Progenitor cell of endocrine pancreas (in vitro differentiated cells): ENCODE data around the gene NRCAM. TPM values are rescaled to one million over a fixed set of nuclear protein-coding genes. Genes with fewer than 3 reads are reported as not detected.

Experiments used
- DNase-seq: peaks from one replicate; pipeline ENCODE4 v3.0.0; 2021; ENCODE audit warnings: low spot score; ENCODE audit not compliant: unreplicated experiment
- H3K27ac Mint-ChIP-seq: 2 replicates; pipeline ENCODE4 v1.8.0; 2021; ENCODE audit warnings: mild to moderate bottlenecking, moderate library complexity, mixed read lengths
- H3K27me3 Mint-ChIP-seq: 2 replicates; pipeline ENCODE4 v1.8.0; 2021; ENCODE audit warnings: mixed read lengths
- H3K36me3 Mint-ChIP-seq: 2 replicates; pipeline ENCODE4 v1.8.0; 2022; ENCODE audit warnings: mixed read lengths; ENCODE audit not compliant: insufficient read depth
- H3K4me1 Mint-ChIP-seq: 2 replicates; pipeline ENCODE4 v1.8.0; 2021; ENCODE audit warnings: low read depth, mixed read lengths
- H3K4me3 Mint-ChIP-seq: 2 replicates; pipeline ENCODE4 v1.8.0; 2021; ENCODE audit warnings: low read depth, mild to moderate bottlenecking, moderate library complexity, mixed read lengths
- H3K9me3 Mint-ChIP-seq: 2 replicates; pipeline ENCODE4 v1.8.0; 2021; ENCODE audit warnings: low read depth, mixed read lengths
- total RNA-seq: library from RNA; stranded (reverse); gene quantifications from 2 replicates; pipeline ENCODE4 v1.2.1, GENCODE V29; 2021
- TF ChIP-seq, protein P1 (sequence below): fragments of 200-600 bp; sonication (generic); IDR thresholded peaks from one replicate; pipeline ENCODE4 v1.5.0; 2021; ENCODE audit warnings: antibody characterized with exemption, mild to moderate bottlenecking; ENCODE audit not compliant: unreplicated experiment

NRCAM gene
- total RNA-seq, 1 donor from 2014 or later, result 19.9 TPM

DNA sequence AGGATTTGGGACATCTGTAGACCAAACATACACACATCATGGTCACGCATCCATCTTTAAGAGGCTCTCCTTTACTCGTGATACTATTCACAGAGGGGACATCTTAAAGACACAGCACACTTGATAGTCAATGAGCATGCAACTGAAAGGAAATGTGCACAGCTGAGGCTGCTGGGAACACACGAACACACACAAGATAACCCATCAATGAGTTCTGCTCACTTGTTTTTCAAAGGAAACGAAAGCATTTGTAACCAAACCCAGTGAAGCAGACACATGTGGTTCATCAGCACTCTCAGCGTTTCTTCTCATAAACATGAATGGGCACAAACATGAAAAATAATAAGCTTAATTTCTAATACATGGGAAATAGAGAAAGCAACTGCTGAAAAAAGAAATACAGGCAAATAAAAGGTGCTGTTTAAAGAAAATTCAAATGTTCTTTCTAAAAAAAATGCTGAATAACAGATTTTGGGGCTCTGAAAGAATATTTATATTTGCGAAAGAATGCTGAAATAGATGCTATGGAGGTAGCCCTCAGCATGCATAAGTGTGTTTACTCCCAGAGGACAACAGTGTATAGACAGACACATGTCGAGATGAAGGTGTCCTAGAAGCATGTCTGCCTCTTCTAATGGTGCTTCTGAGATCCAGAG is 266.4 kb downstream of the NRCAM start:
- no peak for DNase-seq
- Mint-ChIP-seq H3K4me3 (no peak overlapping the region), H3K27me3 (no peaks in the 10 kb centered on the region), H3K27ac (no peak overlapping the region), H3K9me3 (peaks cover 4% of the 10 kb centered on the region), H3K4me1 (no peaks in the 10 kb centered on the region), H3K36me3 (peaks cover 6% of the 10 kb centered on the region)
- TF ChIP-seq, protein P1, sequence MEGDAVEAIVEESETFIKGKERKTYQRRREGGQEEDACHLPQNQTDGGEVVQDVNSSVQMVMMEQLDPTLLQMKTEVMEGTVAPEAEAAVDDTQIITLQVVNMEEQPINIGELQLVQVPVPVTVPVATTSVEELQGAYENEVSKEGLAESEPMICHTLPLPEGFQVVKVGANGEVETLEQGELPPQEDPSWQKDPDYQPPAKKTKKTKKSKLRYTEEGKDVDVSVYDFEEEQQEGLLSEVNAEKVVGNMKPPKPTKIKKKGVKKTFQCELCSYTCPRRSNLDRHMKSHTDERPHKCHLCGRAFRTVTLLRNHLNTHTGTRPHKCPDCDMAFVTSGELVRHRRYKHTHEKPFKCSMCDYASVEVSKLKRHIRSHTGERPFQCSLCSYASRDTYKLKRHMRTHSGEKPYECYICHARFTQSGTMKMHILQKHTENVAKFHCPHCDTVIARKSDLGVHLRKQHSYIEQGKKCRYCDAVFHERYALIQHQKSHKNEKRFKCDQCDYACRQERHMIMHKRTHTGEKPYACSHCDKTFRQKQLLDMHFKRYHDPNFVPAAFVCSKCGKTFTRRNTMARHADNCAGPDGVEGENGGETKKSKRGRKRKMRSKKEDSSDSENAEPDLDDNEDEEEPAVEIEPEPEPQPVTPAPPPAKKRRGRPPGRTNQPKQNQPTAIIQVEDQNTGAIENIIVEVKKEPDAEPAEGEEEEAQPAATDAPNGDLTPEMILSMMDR, result no peak

DNA sequence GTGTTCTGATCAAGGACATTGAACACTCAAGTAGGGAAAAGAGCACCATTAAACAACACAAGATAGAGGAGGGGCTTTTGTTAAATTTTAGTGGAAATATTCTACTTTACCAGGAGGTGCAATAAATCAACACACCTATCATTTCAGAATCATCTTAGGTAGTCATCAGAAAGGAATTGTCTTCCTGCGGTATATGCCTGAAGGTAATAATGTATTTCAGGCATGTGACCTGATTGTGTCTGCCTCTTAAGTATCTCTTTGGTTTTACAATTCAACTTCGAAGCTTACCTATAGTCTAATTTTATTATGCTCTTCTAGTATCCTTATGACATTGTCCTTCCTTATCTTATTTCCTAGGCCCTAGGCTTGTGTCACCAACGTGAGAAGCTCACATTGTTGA is 267.5 kb downstream of the NRCAM start:
- Mint-ChIP-seq H3K9me3 (peaks cover 4% of the 10 kb centered on the region), H3K4me3 (no peak overlapping the region), H3K27ac (no peak overlapping the region), H3K36me3 (peaks cover 5% of the 10 kb centered on the region), H3K4me1 (no peaks in the 10 kb centered on the region), H3K27me3 (no peaks in the 10 kb centered on the region)
- TF ChIP-seq, protein P1, result no peak
- no peak for DNase-seq

DNA sequence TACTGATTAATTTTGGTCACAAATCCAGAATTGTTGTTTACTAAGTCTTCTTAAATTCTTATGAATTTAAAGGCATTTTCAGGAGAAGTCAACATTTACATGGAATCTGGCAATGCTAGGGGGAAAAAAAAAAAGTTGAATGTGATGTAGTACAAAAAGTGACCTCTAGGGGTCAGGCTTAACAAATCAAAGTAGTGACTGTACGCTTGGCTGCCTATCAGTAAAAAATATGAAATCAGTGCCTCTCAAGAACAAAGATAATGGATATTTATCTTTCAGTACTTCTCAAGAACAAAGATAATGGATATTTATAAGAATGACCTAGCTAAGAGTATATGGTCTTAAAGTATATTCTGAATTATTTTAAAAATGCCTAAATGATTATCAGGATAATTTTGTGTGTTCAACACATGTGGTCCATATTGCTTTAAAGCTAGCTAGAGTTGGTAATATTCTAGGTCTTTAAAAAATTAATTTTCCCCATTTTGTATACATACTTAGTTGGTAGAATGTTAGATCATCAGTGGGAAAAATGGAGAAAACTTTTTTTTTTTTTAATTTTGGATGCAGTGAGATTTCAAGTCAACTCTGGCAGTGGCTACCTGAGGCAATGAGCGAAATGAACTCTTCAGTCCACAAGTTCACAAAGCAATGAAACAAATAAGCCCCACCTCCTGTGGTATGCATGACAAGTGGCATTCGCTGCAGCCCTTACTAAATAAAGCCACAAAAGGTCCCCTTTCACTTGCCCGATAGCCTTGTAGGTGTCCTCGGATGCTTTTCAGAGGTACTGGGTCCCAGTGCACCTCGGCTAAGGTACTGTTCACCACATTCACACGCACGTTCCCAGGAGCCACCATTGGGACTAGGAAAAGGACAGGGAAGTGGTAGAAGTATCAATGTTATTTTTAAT is 274.9 kb downstream of the NRCAM start:
- no peak for DNase-seq
- H3K27ac Mint-ChIP-seq, result no peak overlapping the region
- no peak overlapping the region for H3K4me3 Mint-ChIP-seq
- H3K36me3 Mint-ChIP-seq, result no peaks in the 10 kb centered on the region
- H3K9me3 Mint-ChIP-seq, result no peaks in the 10 kb centered on the region
- H3K27me3 Mint-ChIP-seq, result no peaks in the 10 kb centered on the region
- H3K4me1 Mint-ChIP-seq, result no peaks in the 10 kb centered on the region
- TF ChIP-seq, protein P1, result peak; percentile 89

DNA sequence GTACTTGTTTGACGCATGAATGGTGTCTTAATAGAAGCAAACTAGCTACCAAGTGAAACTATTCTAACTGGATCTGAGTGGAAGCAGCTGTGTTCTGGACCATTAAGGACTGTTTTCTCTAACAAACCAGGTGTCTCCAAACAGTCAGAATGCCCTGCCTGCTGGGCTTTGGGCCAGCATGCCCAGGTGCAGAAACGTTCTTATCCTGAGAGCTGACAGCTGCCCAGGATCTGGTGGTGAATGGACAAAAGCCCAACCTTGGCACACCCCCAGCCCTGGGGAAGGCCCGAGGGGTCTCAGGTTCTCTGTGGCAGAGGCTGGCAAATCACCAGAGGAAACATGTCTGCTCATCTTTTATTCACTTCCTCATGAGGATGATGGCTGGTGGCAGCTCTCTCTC is 277.8 kb downstream of the NRCAM start:
- H3K9me3 Mint-ChIP-seq, result no peaks in the 10 kb centered on the region

DNA sequence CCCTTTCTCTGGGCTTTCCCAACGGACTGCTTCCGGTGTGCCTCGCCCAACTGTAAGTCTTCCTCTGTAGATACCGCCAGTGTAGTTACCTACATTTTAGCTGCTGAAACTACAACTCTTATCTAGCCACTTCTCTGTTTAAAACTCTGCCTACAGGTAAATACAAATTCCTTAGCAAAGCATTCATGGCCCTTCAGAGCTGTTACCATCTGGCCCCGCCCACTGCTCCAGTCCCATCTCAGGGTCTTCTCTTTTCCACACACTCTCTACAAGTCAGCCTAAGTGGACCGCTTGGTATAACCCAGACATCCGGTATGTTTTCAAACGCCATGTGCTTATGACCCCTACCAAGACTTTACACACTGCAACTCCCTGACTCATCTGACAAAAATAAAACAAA is 285.1 kb downstream of the NRCAM start:
- H3K27me3 Mint-ChIP-seq, result no peaks in the 10 kb centered on the region
- TF ChIP-seq, protein P1, result no peak
- no peak for DNase-seq

More for the DNA sequence above, 277.8 kb downstream of the NRCAM start:
- TF ChIP-seq, protein P1, result no peak
- Mint-ChIP-seq H3K4me3 (no peak overlapping the region), H3K36me3 (no peaks in the 10 kb centered on the region), H3K27ac (no peak overlapping the region), H3K27me3 (no peaks in the 10 kb centered on the region), H3K4me1 (no peaks in the 10 kb centered on the region)
- no peak for DNase-seq

More for the DNA sequence above, 285.1 kb downstream of the NRCAM start:
- H3K9me3 Mint-ChIP-seq, result no peaks in the 10 kb centered on the region
- H3K27ac Mint-ChIP-seq, result no peak overlapping the region
- H3K4me3 Mint-ChIP-seq, result no peak overlapping the region
- H3K36me3 Mint-ChIP-seq, result no peaks in the 10 kb centered on the region
- H3K4me1 Mint-ChIP-seq, result no peaks in the 10 kb centered on the region
